ENCODE measurements around the gene TMEM259. TPM values are rescaled to one million over a fixed set of nuclear protein-coding genes. Genes with fewer than 3 reads are reported as not detected.

The TMEM259 gene
- total and polyA plus RNA-seq, 2 of the 13 experiments (the other 11 are each of a cell fraction or from before 2014, with no cell fraction given) = 64.7 to 164 TPM

DNA sequence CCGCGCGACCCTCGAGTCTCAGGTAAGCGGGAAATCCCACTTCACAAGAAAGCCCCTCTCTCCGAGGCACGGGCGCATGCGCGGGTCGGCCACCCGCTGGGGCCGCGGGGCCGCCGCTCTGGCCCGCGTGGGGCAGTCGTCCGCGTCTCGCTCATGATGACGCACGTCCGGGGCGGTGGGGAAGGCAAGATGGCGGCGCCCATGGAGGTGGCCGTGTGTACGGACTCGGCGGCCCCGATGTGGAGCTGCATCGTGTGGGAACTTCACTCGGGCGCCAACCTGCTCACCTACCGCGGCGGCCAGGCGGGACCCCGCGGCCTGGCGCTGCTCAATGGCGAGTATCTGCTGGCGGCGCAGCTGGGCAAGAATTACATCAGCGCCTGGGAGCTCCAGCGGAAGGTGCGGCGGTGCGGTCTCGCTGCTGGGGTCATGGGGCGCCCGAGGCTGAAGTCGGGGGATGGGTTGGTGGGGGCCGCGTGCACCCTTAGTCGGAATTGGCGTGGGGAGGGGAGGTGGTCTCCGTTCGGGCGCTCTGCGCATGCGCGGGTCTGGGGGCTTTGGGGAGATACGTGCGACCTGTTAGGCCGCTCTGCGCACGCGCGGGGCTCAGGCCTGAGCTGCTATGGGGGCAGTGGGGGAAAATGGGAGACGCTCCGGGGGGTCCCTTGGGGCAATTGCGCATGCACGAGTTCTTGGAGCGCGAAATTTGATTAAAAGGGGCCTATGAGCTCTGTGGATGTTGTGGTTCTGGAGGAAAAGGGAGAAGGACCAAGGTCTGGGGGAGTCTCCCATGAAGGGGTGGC lies 36.6 kb downstream of the TMEM259 start, which contains the start of gene WDR18 (continued):
- TF ChIP-seq, protein P1, sequence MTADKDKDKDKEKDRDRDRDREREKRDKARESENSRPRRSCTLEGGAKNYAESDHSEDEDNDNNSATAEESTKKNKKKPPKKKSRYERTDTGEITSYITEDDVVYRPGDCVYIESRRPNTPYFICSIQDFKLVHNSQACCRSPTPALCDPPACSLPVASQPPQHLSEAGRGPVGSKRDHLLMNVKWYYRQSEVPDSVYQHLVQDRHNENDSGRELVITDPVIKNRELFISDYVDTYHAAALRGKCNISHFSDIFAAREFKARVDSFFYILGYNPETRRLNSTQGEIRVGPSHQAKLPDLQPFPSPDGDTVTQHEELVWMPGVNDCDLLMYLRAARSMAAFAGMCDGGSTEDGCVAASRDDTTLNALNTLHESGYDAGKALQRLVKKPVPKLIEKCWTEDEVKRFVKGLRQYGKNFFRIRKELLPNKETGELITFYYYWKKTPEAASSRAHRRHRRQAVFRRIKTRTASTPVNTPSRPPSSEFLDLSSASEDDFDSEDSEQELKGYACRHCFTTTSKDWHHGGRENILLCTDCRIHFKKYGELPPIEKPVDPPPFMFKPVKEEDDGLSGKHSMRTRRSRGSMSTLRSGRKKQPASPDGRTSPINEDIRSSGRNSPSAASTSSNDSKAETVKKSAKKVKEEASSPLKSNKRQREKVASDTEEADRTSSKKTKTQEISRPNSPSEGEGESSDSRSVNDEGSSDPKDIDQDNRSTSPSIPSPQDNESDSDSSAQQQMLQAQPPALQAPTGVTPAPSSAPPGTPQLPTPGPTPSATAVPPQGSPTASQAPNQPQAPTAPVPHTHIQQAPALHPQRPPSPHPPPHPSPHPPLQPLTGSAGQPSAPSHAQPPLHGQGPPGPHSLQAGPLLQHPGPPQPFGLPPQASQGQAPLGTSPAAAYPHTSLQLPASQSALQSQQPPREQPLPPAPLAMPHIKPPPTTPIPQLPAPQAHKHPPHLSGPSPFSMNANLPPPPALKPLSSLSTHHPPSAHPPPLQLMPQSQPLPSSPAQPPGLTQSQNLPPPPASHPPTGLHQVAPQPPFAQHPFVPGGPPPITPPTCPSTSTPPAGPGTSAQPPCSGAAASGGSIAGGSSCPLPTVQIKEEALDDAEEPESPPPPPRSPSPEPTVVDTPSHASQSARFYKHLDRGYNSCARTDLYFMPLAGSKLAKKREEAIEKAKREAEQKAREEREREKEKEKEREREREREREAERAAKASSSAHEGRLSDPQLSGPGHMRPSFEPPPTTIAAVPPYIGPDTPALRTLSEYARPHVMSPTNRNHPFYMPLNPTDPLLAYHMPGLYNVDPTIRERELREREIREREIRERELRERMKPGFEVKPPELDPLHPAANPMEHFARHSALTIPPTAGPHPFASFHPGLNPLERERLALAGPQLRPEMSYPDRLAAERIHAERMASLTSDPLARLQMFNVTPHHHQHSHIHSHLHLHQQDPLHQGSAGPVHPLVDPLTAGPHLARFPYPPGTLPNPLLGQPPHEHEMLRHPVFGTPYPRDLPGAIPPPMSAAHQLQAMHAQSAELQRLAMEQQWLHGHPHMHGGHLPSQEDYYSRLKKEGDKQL (CRISPR knock-in tag; IDR thresholded peaks at IDR 0.05; ENCODE audit: low read depth) = no peak
- TF ChIP-seq ARID4A (CRISPR knock-in tag; IDR thresholded peaks at IDR 0.05; ENCODE audit: borderline replicate concordance) (peak; percentile 87), GFI1 (CRISPR knock-in tag; IDR thresholded peaks at IDR 0.05; ENCODE audit: borderline replicate concordance) (no peak), SRF (IDR thresholded peaks at IDR 0.05; ENCODE audit: low read depth, low read length) (peak; percentile 20; the same call in 1 of the 2 replicates), ZNF142 (CRISPR knock-in tag; IDR thresholded peaks at IDR 0.05) (peak; percentile 61; the same call in 1 of the 2 replicates), ZNF766 (CRISPR knock-in tag; IDR thresholded peaks at IDR 0.05; ENCODE audit: borderline replicate concordance) (peak; percentile 55; the same call in 1 of the 2 replicates), ZNF672 (CRISPR knock-in tag; IDR thresholded peaks at IDR 0.05) (no peak), ZNF354B (CRISPR knock-in tag; IDR thresholded peaks at IDR 0.05) (peak; percentile 49; the same call in 1 of the 2 replicates), BRD4 (CRISPR knock-in tag; IDR thresholded peaks at IDR 0.05) (peak; percentile 90)
- TF ChIP-seq, protein P2, sequence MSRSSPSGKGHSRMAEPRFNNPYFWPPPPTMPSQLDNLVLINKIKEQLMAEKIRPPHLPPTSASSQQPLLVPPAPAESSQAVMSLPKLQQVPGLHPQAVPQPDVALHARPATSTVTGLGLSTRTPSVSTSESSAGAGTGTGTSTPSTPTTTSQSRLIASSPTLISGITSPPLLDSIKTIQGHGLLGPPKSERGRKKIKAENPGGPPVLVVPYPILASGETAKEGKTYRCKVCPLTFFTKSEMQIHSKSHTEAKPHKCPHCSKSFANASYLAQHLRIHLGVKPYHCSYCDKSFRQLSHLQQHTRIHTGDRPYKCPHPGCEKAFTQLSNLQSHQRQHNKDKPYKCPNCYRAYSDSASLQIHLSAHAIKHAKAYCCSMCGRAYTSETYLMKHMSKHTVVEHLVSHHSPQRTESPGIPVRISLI (CRISPR knock-in tag; IDR thresholded peaks at IDR 0.05; ENCODE audit: borderline replicate concordance) = no peak

Data from HepG2 (cell line).